ENCODE data around the gene TMEM183A.

TMEM183A gene

GRCh38 chr1:202987255-202987654 lies 19.9 kb upstream of the TMEM183A start:
- Histone ChIP-seq H3K4me3 (no peak overlapping the region), H3K27ac (no peak overlapping the region)
- DNase-seq (ENCODE audit: low spot score), result no peak
- TF ChIP-seq CTCF (IDR thresholded peaks at IDR 0.05), result no peak

GRCh38 chr1:202987922-202988583 lies 19.1 kb upstream of the TMEM183A start:
- Histone ChIP-seq H3K27ac (no peak overlapping the region), H3K4me3 (no peak overlapping the region)
- DNase-seq (ENCODE audit: low spot score), result no peak
- TF ChIP-seq CTCF (IDR thresholded peaks at IDR 0.05), result no peak

GRCh38 chr1:202989879-202990278 lies 17.3 kb upstream of the TMEM183A start:
- Histone ChIP-seq H3K4me3 (no peak overlapping the region), H3K27ac (no peak overlapping the region)
- TF ChIP-seq CTCF (IDR thresholded peaks at IDR 0.05), result no peak
- no peak for DNase-seq (ENCODE audit: low spot score)

- TF ChIP-seq CTCF (IDR thresholded peaks at IDR 0.05), result no peak
- no peak for DNase-seq (ENCODE audit: low spot score)
- no peak overlapping the region for H3K4me3 ChIP-seq
- no peak overlapping the region for H3K27ac ChIP-seq
Observed at GRCh38 chr1:202991112-202991511, 16.1 kb upstream of the TMEM183A start.

GRCh38 chr1:202994756-202995155 lies 12.4 kb upstream of the TMEM183A start:
- Histone ChIP-seq H3K27ac (no peak overlapping the region), H3K4me3 (no peak overlapping the region)
- DNase-seq (ENCODE audit: low spot score), result no peak
- TF ChIP-seq CTCF (IDR thresholded peaks at IDR 0.05), result no peak

GRCh38 chr1:202998836-202999750 lies 8.1 kb upstream of the TMEM183A start:
- H3K4me3 ChIP-seq, result no peak overlapping the region
- peak; percentile 53 for TF ChIP-seq CTCF (IDR thresholded peaks at IDR 0.05)
- no peak overlapping the region for H3K27ac ChIP-seq
- DNase-seq (ENCODE audit: low spot score), result no peak

Data from coronary artery (tissue), 2 donors.